ENCODE results near the gene MALAT1.
"Not testable (repeated sequence)": the region's sequence is repeated elsewhere in the genome, so short reads cannot be mapped to it uniquely, and the experiment has no call there.

DNA sequence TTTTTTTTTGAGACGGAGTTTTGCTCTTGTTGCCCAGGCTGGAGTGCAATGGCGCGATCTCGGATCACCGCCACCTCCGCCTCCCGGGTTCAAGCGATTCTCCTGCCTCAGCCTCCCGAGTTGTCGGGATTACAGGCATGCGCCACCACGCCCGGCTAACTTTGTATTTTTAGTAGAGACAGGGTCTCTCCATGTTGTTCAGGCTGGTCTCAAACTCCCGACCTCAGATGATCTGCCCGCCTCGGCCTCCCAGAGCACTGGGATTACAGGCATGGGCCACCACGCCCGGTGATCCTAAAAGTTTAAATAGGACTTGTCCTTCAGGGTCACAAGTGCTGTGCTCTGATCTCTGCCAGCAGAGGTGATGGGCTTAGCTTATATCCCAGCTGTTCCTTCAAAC is 33.4 kb upstream of the MALAT1 start:
- not testable (repeated sequence) for TF ChIP-seq CTCF, EZH2phosphoT487 (IDR thresholded peaks at IDR 0.05)

Measured in neural progenitor cell (in vitro differentiated cells).